HepG2 (cell line): ENCODE data around the gene TRIM37.

Source experiments
- CAMTA2 ChIP-seq: sonication (generic); formaldehyde crosslinking; IDR thresholded peaks from 2 replicates; pipeline ENCODE4 v1.4.0; 2020; ENCODE audit warnings: mild to moderate bottlenecking, missing genetic modification reagents, borderline replicate concordance
- CEBPG ChIP-seq: IDR thresholded peaks from 2 replicates; pipeline ENCODE4 v1.6.1; 2016
- CHD4 ChIP-seq: fragments of 200-600 bp; sonication (generic); IDR thresholded peaks from 2 replicates; pipeline ENCODE4 v1.7.0; 2017; ENCODE audit warnings: mild to moderate bottlenecking, low read length, borderline replicate concordance
- CTCF ChIP-seq: sonication (generic); formaldehyde crosslinking; IDR thresholded peaks from 2 replicates; pipeline ENCODE4 v1.5.0; 2020; ENCODE audit warnings: mild to moderate bottlenecking, missing genetic modification reagents, moderate library complexity
- ETV5 ChIP-seq: IDR thresholded peaks from 2 replicates; pipeline ENCODE4 v1.6.1; 2018; ENCODE audit warnings: missing biosample characterization, missing genetic modification reagents, inconsistent platforms, borderline replicate concordance
- ETV6 ChIP-seq: sonication (generic); formaldehyde crosslinking; conservative IDR thresholded peaks from 2 replicates; pipeline ENCODE4 v1.4.0; 2020; ENCODE audit warnings: missing genetic modification reagents
- PHF5A ChIP-seq: IDR thresholded peaks from one replicate; pipeline ENCODE4 v1.6.1; 2018; ENCODE audit warnings: low read depth, missing genetic modification reagents; ENCODE audit not compliant: unreplicated experiment
- RELA ChIP-seq: sonication (generic); formaldehyde crosslinking; IDR thresholded peaks from 2 replicates; pipeline ENCODE4 v1.4.0; 2020; ENCODE audit warnings: missing genetic modification reagents
- RFX5 ChIP-seq: IDR thresholded peaks from 2 replicates; pipeline ENCODE4 v1.6.1; 2011; ENCODE audit warnings: low read depth, low read length, improper control_type of control experiment
- ZNF687 ChIP-seq: sonication (generic); formaldehyde crosslinking; IDR thresholded peaks from 2 replicates; pipeline ENCODE4 v1.5.1; 2020; ENCODE audit warnings: mild to moderate bottlenecking, missing genetic modification reagents, moderate library complexity
- TF ChIP-seq, protein P1 (sequence below): sonication (generic); formaldehyde crosslinking; conservative IDR thresholded peaks from 2 replicates; pipeline ENCODE4 v1.5.0; 2020; ENCODE audit warnings: missing genetic modification reagents

- TF ChIP-seq CAMTA2: no peak
- TF ChIP-seq, protein P1, sequence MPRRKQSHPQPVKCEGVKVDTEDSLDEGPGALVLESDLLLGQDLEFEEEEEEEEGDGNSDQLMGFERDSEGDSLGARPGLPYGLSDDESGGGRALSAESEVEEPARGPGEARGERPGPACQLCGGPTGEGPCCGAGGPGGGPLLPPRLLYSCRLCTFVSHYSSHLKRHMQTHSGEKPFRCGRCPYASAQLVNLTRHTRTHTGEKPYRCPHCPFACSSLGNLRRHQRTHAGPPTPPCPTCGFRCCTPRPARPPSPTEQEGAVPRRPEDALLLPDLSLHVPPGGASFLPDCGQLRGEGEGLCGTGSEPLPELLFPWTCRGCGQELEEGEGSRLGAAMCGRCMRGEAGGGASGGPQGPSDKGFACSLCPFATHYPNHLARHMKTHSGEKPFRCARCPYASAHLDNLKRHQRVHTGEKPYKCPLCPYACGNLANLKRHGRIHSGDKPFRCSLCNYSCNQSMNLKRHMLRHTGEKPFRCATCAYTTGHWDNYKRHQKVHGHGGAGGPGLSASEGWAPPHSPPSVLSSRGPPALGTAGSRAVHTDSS: no peak
- TF ChIP-seq ZNF687: no peak
- no peak for TF ChIP-seq CTCF (CRISPR knock-in tag)
- TF ChIP-seq PHF5A: no peak
- TF ChIP-seq RELA (CRISPR knock-in tag): no peak
- no peak for TF ChIP-seq CEBPG (CRISPR knock-in tag)
- TF ChIP-seq RFX5: no peak
- TF ChIP-seq ETV5: no peak
- no peak for TF ChIP-seq CHD4
- no peak for TF ChIP-seq ETV6 (CRISPR knock-in tag)
Observed at GRCh38 chr17:58966208-58966607, 140.5 kb downstream of the TRIM37 start.
